GM15510 (cell line): ENCODE results near the gene CHPT1.

Experiments used
- POLR2A ChIP-seq: IDR thresholded peaks from 3 replicates; pipeline ENCODE4 v1.6.1; 2011; ENCODE audit warnings: borderline replicate concordance; ENCODE audit not compliant: insufficient read length; ENCODE audit errors: extremely low read depth

Gene CHPT1

GRCh38 chr12:101671833-101672232 lies 25.6 kb upstream of the CHPT1 start:
- no peak for TF ChIP-seq POLR2A

GRCh38 chr12:101675555-101675954 lies 21.9 kb upstream of the CHPT1 start:
- no peak for TF ChIP-seq POLR2A

GRCh38 chr12:101678081-101678480 lies 19.4 kb upstream of the CHPT1 start:
- TF ChIP-seq POLR2A = no peak

- TF ChIP-seq POLR2A = no peak
Observed at GRCh38 chr12:101680240-101680639, 17.2 kb upstream of the CHPT1 start.

GRCh38 chr12:101680647-101681046 lies 16.8 kb upstream of the CHPT1 start:
- no peak for TF ChIP-seq POLR2A

- TF ChIP-seq POLR2A = no peak
Observed at GRCh38 chr12:101685092-101685491, 12.3 kb upstream of the CHPT1 start.

GRCh38 chr12:101686176-101686575 lies 11.3 kb upstream of the CHPT1 start:
- no peak for TF ChIP-seq POLR2A

- TF ChIP-seq POLR2A = no peak
Observed at GRCh38 chr12:101690544-101691098, 6.8 kb upstream of the CHPT1 start.

- TF ChIP-seq POLR2A = no peak
Observed at GRCh38 chr12:101691503-101692096, 5.8 kb upstream of the CHPT1 start.

GRCh38 chr12:101694297-101694848 lies 3.1 kb upstream of the CHPT1 start:
- no peak for TF ChIP-seq POLR2A

- no peak for TF ChIP-seq POLR2A
Observed at GRCh38 chr12:101694986-101695385, 2.5 kb upstream of the CHPT1 start.

GRCh38 chr12:101695706-101696105 lies 1.7 kb upstream of the CHPT1 start:
- TF ChIP-seq POLR2A = no peak

- no peak for TF ChIP-seq POLR2A
Observed at GRCh38 chr12:101696251-101697196, 916 bp upstream of the CHPT1 start.

GRCh38 chr12:101697930-101698799 lies 725 bp downstream of the CHPT1 start:
- TF ChIP-seq POLR2A = no peak
